Left lung (tissue), 10 donors: Measurements from ENCODE around the gene SLIT3. TPM values are rescaled to one million over a fixed set of nuclear protein-coding genes. Genes with fewer than 3 reads are reported as not detected.

Experiments used
- ATAC-seq: fragments of 200-7000 bp; cut with Tn5 transposase; one replicate; pipeline ENCODE4 v1.9.1; 2020; ENCODE audit warnings: moderate library complexity
- DNase-seq, 4 donors: peaks; one replicate each; pipeline ENCODE4 v3.0.0-alpha.2; 2013 to 2020
- H3K27ac ChIP-seq, 2 donors: fragments of 200-600 bp; sonication (generic) in 1 of 2; one replicate each; pipeline versions ENCODE4 v1.5.0 to v1.8.0; 2020 to 2021
- H3K27me3 ChIP-seq, 2 donors: fragments of 200-600 bp; sonication (generic) in 1 of 2; one replicate each; pipeline versions ENCODE4 v1.5.0 to v1.8.0; 2020 to 2021
- H3K36me3 ChIP-seq, 2 donors: fragments of 200-600 bp; sonication (generic) in 1 of 2; one replicate each; pipeline versions ENCODE4 v1.5.0 to v1.8.0; 2020 to 2021
- H3K4me1 ChIP-seq, 2 donors: fragments of 200-600 bp; one replicate each; pipeline ENCODE4 v1.8.0; 2021
- H3K4me3 ChIP-seq, 2 donors: fragments of 200-600 bp; sonication (generic) in 1 of 2; one replicate each; pipeline versions ENCODE4 v1.5.0 to v1.8.0; 2020 to 2021; ENCODE audit warnings: mild to moderate bottlenecking in 1 of 2
- H3K9me3 ChIP-seq, 2 donors: fragments of 200-600 bp; sonication (generic) in 1 of 2; one replicate each; pipeline versions ENCODE4 v1.5.0 to v1.8.0; 2020 to 2021
- intact Hi-C, 2 donors: fragments of 100-400 bp; cut with DNase I; formaldehyde crosslinking; loops; one replicate each; pipeline versions ENCODE4 v1.11.2 to v1.14.2; 2022
- polyA plus RNA-seq, 6 donors: library from polyadenylated mRNA; unstranded; fragments of 120-200 nt; gene quantifications; one replicate each; pipeline ENCODE4 v1.2.1, GENCODE V29; 2013; ENCODE audit not compliant: insufficient read length in 6 of 6
- total RNA-seq, 2 donors: library from RNA; stranded (reverse); fragmentation: NEBNext Ultra II Directional; extraction: Animal tissue kit (Norgen Biotek cat#: 25700); gene quantifications; one replicate each; pipeline ENCODE4 v1.2.1, GENCODE V29; 2021
- TF ChIP-seq, protein P1 (sequence below), 2 donors: fragments of 200-600 bp; sonication (generic) in 1 of 2; IDR thresholded peaks; one replicate each; pipeline versions ENCODE4 v1.5.0 to v1.8.0; 2021; ENCODE audit warnings: antibody characterized with exemption in 2 of 2
- donor health status: DM: no; HTN: yes; CAD: no.
- donor health status: DM: no; HTN: no; CAD: no.

Gene SLIT3
- total and polyA plus RNA-seq, 8 donors: 37.6 to 77.1 (median 45.9) TPM

DNA sequence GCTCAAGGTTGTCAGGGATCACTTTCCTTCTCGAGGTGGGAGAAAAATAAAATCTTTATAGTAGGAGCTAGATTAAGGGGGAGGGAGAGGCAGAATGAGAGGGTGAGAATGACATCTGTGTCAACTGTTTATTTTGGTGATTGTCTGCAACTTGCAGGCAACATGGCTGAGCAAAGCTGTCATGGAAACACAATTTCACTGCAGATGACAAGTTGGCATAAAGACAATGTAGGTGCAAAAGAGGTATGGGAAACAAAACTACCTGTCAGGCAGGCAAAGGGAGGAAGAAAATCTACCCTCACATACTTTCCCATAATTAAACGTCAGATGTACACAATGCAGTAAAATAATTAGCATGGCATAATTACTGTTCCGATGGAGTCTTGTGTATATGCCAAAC, 167.4 kb downstream of the SLIT3 start:
- H3K9me3 ChIP-seq: no peaks in the 10 kb centered on the region
- intact Hi-C loops: no loop called here
- no peak overlapping the region for H3K27ac ChIP-seq
- TF ChIP-seq, protein P1, sequence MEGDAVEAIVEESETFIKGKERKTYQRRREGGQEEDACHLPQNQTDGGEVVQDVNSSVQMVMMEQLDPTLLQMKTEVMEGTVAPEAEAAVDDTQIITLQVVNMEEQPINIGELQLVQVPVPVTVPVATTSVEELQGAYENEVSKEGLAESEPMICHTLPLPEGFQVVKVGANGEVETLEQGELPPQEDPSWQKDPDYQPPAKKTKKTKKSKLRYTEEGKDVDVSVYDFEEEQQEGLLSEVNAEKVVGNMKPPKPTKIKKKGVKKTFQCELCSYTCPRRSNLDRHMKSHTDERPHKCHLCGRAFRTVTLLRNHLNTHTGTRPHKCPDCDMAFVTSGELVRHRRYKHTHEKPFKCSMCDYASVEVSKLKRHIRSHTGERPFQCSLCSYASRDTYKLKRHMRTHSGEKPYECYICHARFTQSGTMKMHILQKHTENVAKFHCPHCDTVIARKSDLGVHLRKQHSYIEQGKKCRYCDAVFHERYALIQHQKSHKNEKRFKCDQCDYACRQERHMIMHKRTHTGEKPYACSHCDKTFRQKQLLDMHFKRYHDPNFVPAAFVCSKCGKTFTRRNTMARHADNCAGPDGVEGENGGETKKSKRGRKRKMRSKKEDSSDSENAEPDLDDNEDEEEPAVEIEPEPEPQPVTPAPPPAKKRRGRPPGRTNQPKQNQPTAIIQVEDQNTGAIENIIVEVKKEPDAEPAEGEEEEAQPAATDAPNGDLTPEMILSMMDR (IDR thresholded peaks at IDR 0.05): no peak
- ATAC-seq (no peak), DNase-seq (no peak)
- no peak overlapping the region for H3K4me3 ChIP-seq
- H3K27me3 ChIP-seq: no peaks in the 10 kb centered on the region
- H3K4me1 ChIP-seq: no peaks in the 10 kb centered on the region
- H3K36me3 ChIP-seq: no peaks in the 10 kb centered on the region

DNA sequence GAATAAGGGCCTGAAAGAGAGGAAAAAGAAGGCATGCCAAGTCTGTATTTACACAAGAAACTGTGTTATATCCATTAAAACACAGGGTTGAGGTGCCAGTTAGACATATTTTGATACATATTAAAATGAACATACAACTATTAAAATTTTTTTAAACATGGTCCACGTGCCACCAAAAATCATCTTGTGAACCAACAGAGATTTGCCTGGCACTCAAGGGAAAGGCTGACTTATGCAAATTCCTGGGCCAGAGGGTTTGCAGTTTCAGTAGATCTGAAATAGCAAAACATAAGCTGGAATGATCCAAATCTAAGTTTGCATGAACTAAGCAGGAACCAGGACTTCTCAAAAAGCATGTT, 168.7 kb downstream of the SLIT3 start:
- H3K4me1 ChIP-seq: no peaks in the 10 kb centered on the region
- ATAC-seq (no peak), DNase-seq (no peak)
- H3K36me3 ChIP-seq: no peaks in the 10 kb centered on the region
- intact Hi-C loops: no loop called here
- TF ChIP-seq, protein P1 (IDR thresholded peaks at IDR 0.05): no peak
- H3K9me3 ChIP-seq: no peaks in the 10 kb centered on the region
- no peak overlapping the region for H3K4me3 ChIP-seq
- no peaks in the 10 kb centered on the region for H3K27me3 ChIP-seq
- no peak overlapping the region for H3K27ac ChIP-seq

DNA sequence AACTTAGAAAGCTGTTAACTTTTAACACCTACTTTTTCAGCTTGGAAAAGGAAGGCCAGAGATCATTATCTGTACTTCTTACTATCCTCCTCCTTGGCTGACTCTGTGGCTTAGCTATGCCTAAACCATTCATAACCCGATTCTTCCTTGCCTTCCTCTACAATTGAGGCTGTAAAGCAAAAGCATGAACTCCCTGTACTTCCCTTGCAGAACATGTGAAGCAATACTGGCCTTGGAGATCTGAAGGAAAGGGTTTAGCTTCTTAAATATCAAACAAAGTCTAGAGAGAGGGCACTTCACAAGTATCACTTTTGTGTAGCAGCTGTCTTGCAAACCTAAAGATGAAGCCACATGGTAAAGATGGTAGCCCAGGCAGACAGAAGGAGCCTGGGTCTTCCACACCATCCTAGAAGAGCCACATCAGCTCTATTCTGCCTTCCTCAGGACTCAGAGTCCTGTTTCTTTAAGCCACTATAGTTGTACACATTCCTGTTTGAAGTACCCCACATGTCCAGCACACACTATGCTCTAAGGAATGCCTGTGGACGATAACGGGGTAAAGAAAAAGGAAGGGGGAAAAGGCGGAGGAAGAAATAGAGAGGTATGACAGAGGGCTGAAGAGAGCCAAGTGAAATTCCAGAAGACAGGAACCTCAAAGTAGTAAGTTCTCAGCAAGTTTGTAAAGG, 169.2 kb downstream of the SLIT3 start:
- Histone ChIP-seq H3K36me3 (no peaks in the 10 kb centered on the region), H3K4me3 (no peak overlapping the region), H3K4me1 (no peaks in the 10 kb centered on the region), H3K9me3 (no peaks in the 10 kb centered on the region), H3K27me3 (no peaks in the 10 kb centered on the region), H3K27ac (no peak overlapping the region)
- intact Hi-C loops: no loop called here
- TF ChIP-seq, protein P1 (IDR thresholded peaks at IDR 0.05): no peak
- DNase-seq: no peak
- ATAC-seq: peak; percentile 88

DNA sequence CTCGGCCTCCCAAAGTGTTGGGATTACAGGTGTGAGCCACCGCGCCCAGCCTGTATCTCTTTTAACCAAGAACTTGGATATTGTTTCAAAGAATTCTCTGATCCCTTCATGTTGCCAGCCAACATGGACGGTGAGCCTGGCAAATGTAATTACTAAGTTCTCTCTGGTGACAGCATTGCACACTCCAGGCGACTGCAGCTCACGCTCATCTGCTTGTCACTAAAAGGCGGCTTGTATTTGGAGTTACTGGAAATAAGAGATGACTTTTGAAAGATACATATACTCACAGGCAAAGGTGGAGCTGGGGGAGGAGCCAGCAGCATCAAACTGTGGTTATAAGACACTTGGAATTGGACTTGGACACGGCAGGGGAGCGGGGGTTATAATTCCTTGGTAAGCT, 172.3 kb downstream of the SLIT3 start:
- Histone ChIP-seq H3K27me3 (no peaks in the 10 kb centered on the region), H3K36me3 (no peaks in the 10 kb centered on the region), H3K9me3 (no peaks in the 10 kb centered on the region), H3K4me1 (no peaks in the 10 kb centered on the region), H3K4me3 (no peak overlapping the region), H3K27ac (no peak overlapping the region)
- TF ChIP-seq, protein P1 (IDR thresholded peaks at IDR 0.05): no peak
- ATAC-seq: no peak
- no peak for DNase-seq
- intact Hi-C loops: no loop called here

DNA sequence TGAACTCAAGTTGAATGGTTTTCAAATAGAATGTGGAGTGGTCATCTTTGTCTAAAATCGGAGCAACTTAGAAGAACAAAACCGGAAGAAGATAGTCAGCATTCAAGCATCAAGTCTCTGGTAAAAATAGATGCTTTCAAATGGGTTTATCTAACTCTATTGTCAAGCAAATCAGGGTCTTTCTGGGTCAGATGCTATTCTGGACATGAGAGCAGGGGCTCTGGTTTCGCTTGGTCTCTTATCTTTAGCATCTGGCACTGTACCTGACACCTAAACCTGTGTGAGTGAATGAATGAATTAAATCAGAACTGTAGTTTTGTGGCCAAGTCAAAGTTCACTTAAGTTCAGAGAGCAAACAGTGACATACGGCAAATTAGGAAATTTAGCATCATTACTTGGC, 173.5 kb downstream of the SLIT3 start:
- TF ChIP-seq, protein P1 (IDR thresholded peaks at IDR 0.05): no peak
- Histone ChIP-seq H3K4me1 (no peaks in the 10 kb centered on the region), H3K9me3 (no peaks in the 10 kb centered on the region), H3K27me3 (no peaks in the 10 kb centered on the region), H3K36me3 (no peaks in the 10 kb centered on the region), H3K27ac (no peak overlapping the region), H3K4me3 (no peak overlapping the region)
- intact Hi-C loops: no loop called here
- ATAC-seq (no peak), DNase-seq (no peak)
